ENCODE results near the gene SSRP1. TPM values are rescaled to one million over a fixed set of nuclear protein-coding genes. Genes with fewer than 3 reads are reported as not detected.

SSRP1 gene
- total and polyA plus RNA-seq, 2 of the 13 experiments (the other 11 are each of a cell fraction or from before 2014, with no cell fraction given) = 93.6 to 129 TPM

- TF ChIP-seq TFE3 (CRISPR knock-in tag; IDR thresholded peaks at IDR 0.05) (no peak), SPEN (CRISPR knock-in tag; IDR thresholded peaks at IDR 0.05; ENCODE audit: low read depth) (no peak), NFIC (IDR thresholded peaks at IDR 0.05; ENCODE audit: low read length) (no peak), FOXM1 (CRISPR knock-in tag; IDR thresholded peaks at IDR 0.05) (no peak), ZNF496 (CRISPR knock-in tag; IDR thresholded peaks at IDR 0.05; ENCODE audit: insufficient replicate concordance) (no peak), TFDP2 (CRISPR knock-in tag; IDR thresholded peaks at IDR 0.05) (no peak), ZNF34 (CRISPR knock-in tag; IDR thresholded peaks at IDR 0.05; ENCODE audit: borderline replicate concordance) (0 out of 2 replicates have a peak, but pooled peaks have one; percentile 39), SMAD3 (CRISPR knock-in tag; IDR thresholded peaks at IDR 0.05) (no peak), HOXD1 (CRISPR knock-in tag; IDR thresholded peaks at IDR 0.05) (no peak), SNAI1 (CRISPR knock-in tag; IDR thresholded peaks at IDR 0.05; ENCODE audit: borderline replicate concordance) (no peak), ZNF670 (CRISPR knock-in tag; IDR thresholded peaks at IDR 0.05; ENCODE audit: borderline replicate concordance) (no peak), KLF6 (CRISPR knock-in tag; IDR thresholded peaks at IDR 0.05) (no peak), ZNF12 (CRISPR knock-in tag; IDR thresholded peaks at IDR 0.05) (no peak), YEATS4 (CRISPR knock-in tag; IDR thresholded peaks at IDR 0.05; ENCODE audit: borderline replicate concordance) (no peak), ZBTB3 (CRISPR knock-in tag; IDR thresholded peaks at IDR 0.05; ENCODE audit: borderline replicate concordance, low read depth) (no peak), PRDM10 (CRISPR knock-in tag; IDR thresholded peaks at IDR 0.05; ENCODE audit: low read depth) (no peak), GMEB1 (CRISPR knock-in tag; IDR thresholded peaks at IDR 0.05; ENCODE audit: borderline replicate concordance) (no peak), DZIP1 (CRISPR knock-in tag; IDR thresholded peaks at IDR 0.05) (no peak), ZNF367 (CRISPR knock-in tag; IDR thresholded peaks at IDR 0.05; ENCODE audit: borderline replicate concordance) (no peak)
Observed at GRCh38 chr11:57320719-57321387, 14.8 kb downstream of the SSRP1 start (continued).

Data from HepG2 (cell line).